HK-2 (cell line): Measurements from ENCODE around the gene DRD2.

Source experiments
- DNase-seq: peaks from one replicate; pipeline ENCODE4 v3.0.0-alpha.2; 2018; ENCODE audit not compliant: unreplicated experiment

Gene DRD2

DNA sequence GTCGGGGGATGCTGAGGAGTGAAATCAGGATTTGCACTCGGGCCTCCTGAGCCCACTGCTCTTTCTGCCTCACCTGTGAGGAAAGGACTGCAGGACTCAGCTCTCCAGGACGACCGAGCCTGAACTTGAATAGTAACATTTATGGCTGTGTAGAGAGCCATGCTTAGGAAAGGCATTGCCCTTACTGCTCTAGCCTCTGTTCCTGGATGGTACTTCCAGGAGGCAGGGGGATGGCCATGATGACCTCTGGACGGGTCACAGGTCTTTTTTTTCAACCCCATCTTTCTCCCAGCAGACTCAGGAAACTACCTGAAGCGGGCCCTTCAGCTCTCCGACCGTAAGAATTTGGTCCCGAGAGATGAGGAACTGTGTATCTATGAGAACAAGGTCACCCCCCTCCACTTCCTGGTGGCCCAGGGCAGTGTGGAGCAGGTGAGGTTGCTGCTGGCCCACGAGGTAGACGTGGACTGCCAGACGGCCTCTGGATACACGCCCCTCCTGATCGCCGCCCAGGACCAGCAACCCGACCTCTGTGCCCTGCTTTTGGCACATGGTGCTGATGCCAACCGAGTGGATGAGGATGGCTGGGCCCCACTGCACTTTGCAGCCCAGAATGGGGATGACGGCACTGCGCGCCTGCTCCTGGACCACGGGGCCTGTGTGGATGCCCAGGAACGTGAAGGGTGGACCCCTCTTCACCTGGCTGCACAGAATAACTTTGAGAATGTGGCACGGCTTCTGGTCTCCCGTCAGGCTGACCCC lies 76.3 kb downstream of the DRD2 start:
- no peak for DNase-seq

- DNase-seq, result no peak
Measured at GRCh38 chr11:113397821-113398220, 77.4 kb downstream of the DRD2 start.

GRCh38 chr11:113397212-113397611 lies 78.0 kb downstream of the DRD2 start:
- no peak for DNase-seq

GRCh38 chr11:113396690-113397089 lies 78.5 kb downstream of the DRD2 start:
- no peak for DNase-seq

- DNase-seq, result no peak
Measured at GRCh38 chr11:113395782-113396336, 79.3 kb downstream of the DRD2 start.

DNA sequence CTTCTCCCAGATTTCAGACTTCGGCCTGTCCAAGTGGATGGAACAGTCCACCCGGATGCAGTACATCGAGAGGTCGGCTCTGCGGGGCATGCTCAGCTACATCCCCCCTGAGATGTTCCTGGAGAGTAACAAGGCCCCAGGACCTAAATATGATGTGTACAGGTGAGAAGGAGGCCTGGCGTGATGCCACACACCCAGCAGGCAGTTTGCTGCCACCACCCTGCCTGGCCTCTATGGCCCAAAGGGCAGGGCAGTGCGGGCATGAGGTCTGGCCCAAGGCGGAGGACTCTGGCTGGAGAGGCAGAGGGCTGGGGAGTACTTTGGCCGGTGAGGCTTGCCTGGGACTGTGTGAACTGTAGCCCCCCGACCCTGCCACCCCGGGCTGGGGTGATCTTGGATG lies 80.3 kb downstream of the DRD2 start:
- no peak for DNase-seq

DNA sequence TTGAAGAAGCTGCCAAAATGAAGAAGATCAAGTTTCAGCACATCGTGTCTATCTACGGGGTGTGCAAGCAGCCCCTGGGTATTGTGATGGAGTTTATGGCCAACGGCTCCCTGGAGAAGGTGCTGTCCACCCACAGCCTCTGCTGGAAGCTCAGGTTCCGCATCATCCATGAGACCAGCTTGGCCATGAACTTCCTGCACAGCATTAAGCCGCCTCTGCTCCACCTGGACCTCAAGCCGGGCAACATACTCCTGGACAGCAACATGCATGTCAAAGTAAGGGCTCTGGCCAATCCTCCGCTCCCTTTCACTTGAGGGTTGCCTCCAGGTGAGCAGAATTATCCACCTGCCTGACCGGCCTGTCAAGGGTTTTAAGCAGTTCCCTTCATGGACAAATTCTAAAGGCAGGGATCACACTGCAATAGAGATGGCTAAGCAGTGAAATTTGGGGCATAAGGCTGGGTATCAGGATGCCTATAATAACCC lies 81.7 kb downstream of the DRD2 start:
- DNase-seq, result no peak

- no peak for DNase-seq
Measured at GRCh38 chr11:113392236-113392921, 82.8 kb downstream of the DRD2 start.

DNA sequence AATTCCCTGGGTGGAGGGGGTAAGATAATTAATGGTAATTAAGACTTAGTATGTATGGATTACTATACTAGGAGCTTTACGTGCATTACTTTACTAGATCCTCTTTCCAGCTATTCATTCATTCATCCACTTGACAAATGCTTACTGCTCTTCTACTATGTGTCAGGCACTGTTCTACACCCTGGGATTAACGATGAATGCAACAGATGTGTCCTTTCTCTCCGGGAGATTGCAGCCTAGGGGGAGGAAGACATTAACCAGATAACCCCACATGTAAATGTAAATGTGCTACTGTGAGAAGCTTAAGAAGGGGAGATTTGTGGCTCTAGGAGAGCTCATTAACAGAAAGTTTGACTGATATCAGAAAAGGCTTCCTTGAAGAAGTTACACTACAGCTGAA lies 85.9 kb downstream of the DRD2 start:
- DNase-seq, result no peak

DNA sequence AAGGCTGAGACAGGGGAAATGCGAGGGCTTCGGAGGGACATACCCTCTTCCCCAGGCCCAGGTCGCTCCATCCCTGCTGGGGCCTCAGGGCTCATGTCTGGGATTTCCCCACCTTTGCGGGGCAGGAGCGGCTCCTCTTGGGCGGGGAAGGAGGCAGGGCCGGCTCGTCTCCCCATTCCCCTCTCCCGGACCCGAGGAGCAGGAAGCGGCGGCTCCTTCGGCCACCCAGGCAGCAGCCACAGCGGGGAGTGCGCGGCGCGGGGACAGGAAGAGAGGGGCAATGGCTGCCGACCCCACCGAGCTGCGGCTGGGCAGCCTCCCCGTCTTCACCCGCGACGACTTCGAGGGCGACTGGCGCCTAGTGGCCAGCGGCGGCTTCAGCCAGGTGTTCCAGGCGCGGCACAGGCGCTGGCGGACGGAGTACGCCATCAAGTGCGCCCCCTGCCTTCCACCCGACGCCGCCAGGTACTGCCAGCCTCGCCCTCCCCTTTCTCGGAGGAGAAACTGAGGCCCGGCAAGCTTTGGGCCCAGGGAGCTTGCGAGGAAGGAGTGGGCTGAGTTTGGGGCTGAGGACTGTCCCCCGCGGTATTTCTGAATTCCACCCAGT lies 87.5 kb downstream of the DRD2 start, which contains the start of gene ANKK1:
TSS of gene ANKK1 (plus strand) at position 175 of the 607 bp plus-strand sequence. CDS start at position 281, 106 bp downstream.
- DNase-seq, result no peak

GRCh38 chr11:113386866-113387265 lies 88.3 kb downstream of the DRD2 start:
- DNase-seq, result no peak

DNA sequence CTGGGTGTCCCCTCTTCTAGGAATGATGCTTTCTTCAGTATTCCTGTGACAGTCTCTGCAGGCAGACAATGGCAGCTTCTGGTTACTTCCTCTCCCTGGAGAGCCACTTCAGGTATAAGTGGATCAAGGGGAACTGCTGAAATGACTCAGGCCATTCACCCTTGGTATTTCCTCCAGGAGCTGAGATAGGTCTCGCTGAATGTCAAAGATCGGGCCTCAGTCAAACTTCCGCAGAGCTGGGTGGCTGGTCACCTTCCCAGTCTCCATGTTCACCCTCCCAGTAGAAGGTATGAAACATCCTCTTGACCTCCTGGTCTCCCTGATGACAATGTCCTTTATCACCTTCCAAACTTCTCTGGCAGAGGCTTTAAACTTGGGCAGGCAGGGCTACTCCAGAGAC lies 89.4 kb downstream of the DRD2 start:
- DNase-seq, result no peak

- DNase-seq, result no peak
Measured at GRCh38 chr11:113384551-113384950, 90.6 kb downstream of the DRD2 start.

- DNase-seq, result no peak
Measured at GRCh38 chr11:113382121-113382520, 93.1 kb downstream of the DRD2 start.

DNA sequence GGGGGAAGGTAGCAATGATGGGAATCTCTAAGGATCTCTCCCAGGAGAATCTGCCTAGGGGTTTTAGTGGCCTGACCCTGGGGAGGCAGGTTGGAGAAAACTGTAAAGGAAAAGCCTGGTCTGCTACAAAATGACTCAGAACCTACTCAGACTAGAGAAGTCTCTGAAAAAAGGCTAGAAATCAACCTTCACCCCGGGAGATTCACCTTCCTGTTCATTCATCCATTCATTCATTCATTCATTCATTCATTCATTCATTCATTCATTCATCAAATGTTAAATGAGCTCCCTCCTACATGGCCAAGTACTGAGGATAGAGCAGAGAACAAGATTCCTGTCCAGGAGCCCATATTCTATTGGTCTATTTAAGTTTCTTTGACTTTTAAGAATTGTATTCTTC lies 96.5 kb downstream of the DRD2 start:
- DNase-seq, result no peak

DNA sequence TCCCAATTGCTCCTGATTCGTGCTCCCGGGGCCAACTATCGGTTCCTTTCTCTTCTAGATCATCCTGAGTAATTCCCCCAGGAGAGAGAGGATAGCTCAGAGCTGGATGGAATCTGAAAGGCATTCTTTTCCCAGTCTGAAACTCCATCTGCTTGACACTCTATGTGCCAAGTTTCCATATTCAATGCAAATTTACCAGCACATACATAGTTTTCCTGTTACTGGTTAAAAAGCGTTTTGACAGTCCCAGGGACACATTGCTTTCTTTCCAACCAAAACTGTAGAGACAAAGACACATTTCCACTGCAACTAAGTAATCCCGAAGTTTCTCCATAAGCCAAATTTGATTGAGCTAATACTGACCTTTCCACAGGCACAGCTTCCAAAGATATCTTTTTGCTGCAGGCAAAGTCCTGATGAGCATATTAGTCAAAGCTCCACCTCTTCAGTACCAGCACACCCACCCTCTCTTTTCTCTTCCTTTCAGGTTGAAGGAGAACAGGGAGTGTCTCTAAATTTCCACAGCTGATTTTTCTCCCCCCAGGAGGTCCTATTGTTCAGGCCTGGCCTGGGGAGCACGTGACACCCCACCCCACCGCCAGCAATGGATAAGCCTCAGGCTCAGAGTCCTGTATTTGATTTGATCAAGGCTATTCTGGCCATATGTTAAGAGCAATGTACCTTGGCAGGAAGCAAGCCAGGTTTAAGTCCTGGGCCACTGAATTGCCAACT lies 97.4 kb downstream of the DRD2 start:
- no peak for DNase-seq

GRCh38 chr11:113376156-113376555 lies 99.0 kb downstream of the DRD2 start:
- DNase-seq, result no peak

- no peak for DNase-seq
Measured at GRCh38 chr11:113375402-113375801, 99.8 kb downstream of the DRD2 start.

- DNase-seq, result no peak
Measured at GRCh38 chr11:113373981-113374560, 101.1 kb downstream of the DRD2 start.

- no peak for DNase-seq
Measured at GRCh38 chr11:113373306-113373705, 101.9 kb downstream of the DRD2 start.

DNA sequence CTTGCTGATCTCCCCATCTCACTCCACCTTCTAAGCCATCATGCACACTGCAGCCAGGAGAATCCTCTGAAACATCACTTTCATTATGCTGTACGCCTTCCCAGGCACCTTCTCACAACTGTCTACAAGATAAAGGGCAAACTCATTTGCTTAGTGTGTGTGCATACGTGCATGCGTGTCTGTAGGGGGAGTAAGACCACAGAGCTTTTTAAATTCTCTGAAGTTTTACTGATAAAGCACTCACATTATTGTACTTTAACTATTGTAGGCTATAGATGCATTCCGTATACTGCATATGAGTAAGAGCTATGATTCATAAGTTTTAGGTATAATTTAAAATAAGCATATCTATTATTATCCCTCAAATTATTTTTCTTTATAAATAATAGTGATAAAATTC lies 102.9 kb downstream of the DRD2 start:
- no peak for DNase-seq
